SKM-1 treated with dmso at 0.1 percent for 144 hours (cell line): ENCODE measurements around the gene ZDHHC6.
A peak's percentile ranks its signal among the peaks of the same experiment; 100 is the strongest.
"Not testable (repeated sequence)": the region's sequence is repeated elsewhere in the genome, so short reads cannot be mapped to it uniquely, and the experiment has no call there.

ENCODE experiments used
- DNase-seq: peaks from one replicate; lab custom pipeline; 2025; ENCODE audit not compliant: unreplicated experiment; lab: John Stamatoyannopoulos, UW

The ZDHHC6 gene

GRCh38 chr10:112446855-112447619 lies at the start of gene ZDHHC6, which contains the start of gene VTI1A:
TSS of gene ZDHHC6 (minus strand) at chr10:112446914. CDS start at chr10:112445436, 1,478 bp downstream.
TSS of gene VTI1A (plus strand) at chr10:112447215. CDS start at chr10:112447374, 159 bp downstream.
- peak; percentile 84 for DNase-seq

- DNase-seq = no peak
Observed at GRCh38 chr10:112492736-112493135, 46.0 kb upstream of the ZDHHC6 start.

GRCh38 chr10:112491144-112491543 lies 44.4 kb upstream of the ZDHHC6 start:
- DNase-seq = no peak

GRCh38 chr10:112490545-112490944 lies 43.8 kb upstream of the ZDHHC6 start:
- DNase-seq = no peak

- no peak for DNase-seq
Observed at GRCh38 chr10:112487964-112488363, 41.2 kb upstream of the ZDHHC6 start.

GRCh38 chr10:112484399-112484798 lies 37.7 kb upstream of the ZDHHC6 start:
- no peak for DNase-seq

- DNase-seq = no peak
Observed at GRCh38 chr10:112481602-112482001, 34.9 kb upstream of the ZDHHC6 start.

GRCh38 chr10:112475575-112476218 lies 29.0 kb upstream of the ZDHHC6 start:
- DNase-seq = no peak

GRCh38 chr10:112471878-112472487 lies 25.3 kb upstream of the ZDHHC6 start:
- DNase-seq = peak; percentile 39

GRCh38 chr10:112467541-112468075 lies 20.9 kb upstream of the ZDHHC6 start:
- no peak for DNase-seq

GRCh38 chr10:112466802-112467201 lies 20.1 kb upstream of the ZDHHC6 start:
- no peak for DNase-seq

- DNase-seq = no peak
Observed at GRCh38 chr10:112465299-112465883, 18.7 kb upstream of the ZDHHC6 start.

- not testable (repeated sequence) for DNase-seq
Observed at GRCh38 chr10:112464074-112464473, 17.4 kb upstream of the ZDHHC6 start.

GRCh38 chr10:112461029-112461887 lies 14.5 kb upstream of the ZDHHC6 start:
- DNase-seq = no peak

- no peak for DNase-seq
Observed at GRCh38 chr10:112460366-112460765, 13.7 kb upstream of the ZDHHC6 start.

- no peak for DNase-seq
Observed at GRCh38 chr10:112456533-112456932, 9.8 kb upstream of the ZDHHC6 start.

GRCh38 chr10:112454910-112455779 lies 8.4 kb upstream of the ZDHHC6 start:
- no peak for DNase-seq

- no peak for DNase-seq
Observed at GRCh38 chr10:112448888-112449287, 2.2 kb upstream of the ZDHHC6 start.

- DNase-seq = no peak
Observed at GRCh38 chr10:112447620-112447928, 860 bp upstream of the ZDHHC6 start.
